ENCODE measurements around the gene BBS9. TPM values are rescaled to one million over a fixed set of nuclear protein-coding genes. Genes with fewer than 3 reads are reported as not detected.

Gene BBS9
- total and polyA plus RNA-seq, 2 donors from 2014 or later = 9.0 to 23.4 TPM

DNA sequence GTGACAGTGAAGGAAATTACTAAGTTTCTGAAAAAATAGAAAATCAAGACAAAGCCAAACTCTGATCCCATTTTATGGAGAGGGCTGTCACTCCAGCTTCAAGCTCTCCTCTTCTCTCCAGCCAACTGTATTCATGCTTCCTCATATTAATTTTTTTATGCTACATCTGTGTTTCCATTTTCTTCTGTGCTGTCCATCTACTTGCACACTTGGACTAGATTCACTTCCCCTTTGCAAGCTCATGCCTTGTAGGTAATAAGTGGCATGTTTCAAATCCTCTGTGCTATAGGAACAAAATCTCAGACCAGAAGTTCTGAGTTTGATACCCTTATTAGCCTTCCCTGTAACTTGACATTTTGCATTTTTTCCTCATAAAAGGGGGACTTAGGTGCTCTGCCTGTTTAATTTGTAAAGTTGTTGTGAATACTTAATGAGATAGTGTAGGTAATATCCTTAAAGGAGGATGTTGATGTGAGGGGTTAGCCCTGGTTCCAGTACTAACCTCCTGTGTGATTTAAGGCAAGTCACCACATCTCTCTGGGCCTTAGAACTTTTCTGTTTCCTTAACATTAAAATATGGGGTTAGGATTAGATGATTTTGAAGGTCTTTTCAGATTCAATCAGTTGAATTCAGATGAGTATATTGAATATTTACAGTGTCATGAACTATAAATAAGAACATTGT is 358.8 kb downstream of the BBS9 start:
- Histone ChIP-seq H3K27me3 (ENCODE audit: control insufficient read depth, insufficient read depth, low read length) (no peaks in the 10 kb centered on the region), H3K4me3 (ENCODE audit: low read length in 3 of 3) (no peak overlapping the region), H3K9me3 (ENCODE audit: control insufficient read depth in 2 of 3, insufficient read depth in 1 of 3, low read length in 3 of 3) (no peaks in the 10 kb centered on the region), H3K36me3 (ENCODE audit: control insufficient read depth in 2 of 3, insufficient read depth in 3 of 3, low read length in 3 of 3) (no peaks in the 10 kb centered on the region), H3K4me1 (ENCODE audit: control insufficient read depth in 2 of 3, insufficient read depth in 2 of 3, low read depth in 1 of 3, low read length in 3 of 3) (no peaks in the 10 kb centered on the region), H3K9ac (ENCODE audit: low read length in 3 of 3) (no peak overlapping the region), H3K27ac (ENCODE audit: low read depth in 2 of 2, low read length in 2 of 2) (no peak overlapping the region)
- DNase-seq (no peak), FAIRE-seq (no peak)
- no peak for TF ChIP-seq CTCF (IDR thresholded peaks at IDR 0.05; ENCODE audit: borderline replicate concordance, extremely low read depth, insufficient read depth)
- intact Hi-C loops (cut with DNase I) = no loop called here

- no peak overlapping the region for H3K9ac ChIP-seq (ENCODE audit: low read length in 3 of 3)
- no peaks in the 10 kb centered on the region for H3K27me3 ChIP-seq (ENCODE audit: control insufficient read depth, insufficient read depth, low read length)
- H3K9me3 ChIP-seq (ENCODE audit: control insufficient read depth in 2 of 3, insufficient read depth in 1 of 3, low read length in 3 of 3) = no peaks in the 10 kb centered on the region
- TF ChIP-seq CTCF (IDR thresholded peaks at IDR 0.05; ENCODE audit: borderline replicate concordance, extremely low read depth, insufficient read depth) = no peak
- no peak overlapping the region for H3K27ac ChIP-seq (ENCODE audit: low read depth in 2 of 2, low read length in 2 of 2)
- H3K4me3 ChIP-seq (ENCODE audit: low read length in 3 of 3) = no peak overlapping the region
- H3K4me1 ChIP-seq (ENCODE audit: control insufficient read depth in 2 of 3, insufficient read depth in 2 of 3, low read depth in 1 of 3, low read length in 3 of 3) = peaks cover 0 to 3% (median 0%) of the 10 kb centered on the region in 3 donors
- DNase-seq = peak in 2 of 5 donors; percentile 32 to 51
- no peak for FAIRE-seq
- intact Hi-C loops (cut with DNase I) = no loop called here
- no peaks in the 10 kb centered on the region for H3K36me3 ChIP-seq (ENCODE audit: control insufficient read depth in 2 of 3, insufficient read depth in 3 of 3, low read length in 3 of 3)
Measured at GRCh38 chr7:33494474-33494873, 365.1 kb downstream of the BBS9 start.

GRCh38 chr7:33495207-33495606 is 365.8 kb downstream of the BBS9 start:
- peak in 4 of 5 donors; percentile 24 to 51 (median 40) for DNase-seq
- Histone ChIP-seq H3K9ac (ENCODE audit: low read length in 3 of 3) (no peak overlapping the region), H3K27ac (ENCODE audit: low read depth in 2 of 2, low read length in 2 of 2) (no peak overlapping the region), H3K4me3 (ENCODE audit: low read length in 3 of 3) (no peak overlapping the region), H3K36me3 (ENCODE audit: control insufficient read depth in 2 of 3, insufficient read depth in 3 of 3, low read length in 3 of 3) (no peaks in the 10 kb centered on the region), H3K4me1 (ENCODE audit: control insufficient read depth in 2 of 3, insufficient read depth in 2 of 3, low read depth in 1 of 3, low read length in 3 of 3) (peaks cover 0 to 3% (median 0%) of the 10 kb centered on the region in 3 donors), H3K27me3 (ENCODE audit: control insufficient read depth, insufficient read depth, low read length) (no peaks in the 10 kb centered on the region), H3K9me3 (ENCODE audit: control insufficient read depth in 2 of 3, insufficient read depth in 1 of 3, low read length in 3 of 3) (no peaks in the 10 kb centered on the region)
- intact Hi-C loops (cut with DNase I) = no loop called here
- TF ChIP-seq CTCF (IDR thresholded peaks at IDR 0.05; ENCODE audit: borderline replicate concordance, extremely low read depth, insufficient read depth) = no peak
- no peak for FAIRE-seq

Measured in kidney (tissue), 14 donors.